HG03442 (cell line): Measurements from ENCODE around the gene NKX2-1.
"Not testable (repeated sequence)": the region's sequence is repeated elsewhere in the genome, so short reads cannot be mapped to it uniquely, and the experiment has no call there.

Source experiments
- ATAC-seq: cut with Tn5 transposase; IDR thresholded peaks from one replicate; pipeline ENCODE4 v1.9.1; 2021; ENCODE audit warnings: mild to moderate bottlenecking, moderate library complexity; ENCODE audit not compliant: unreplicated experiment

NKX2-1 gene

GRCh38 chr14:36519431-36520321 is at the start of gene NKX2-1:
TSS of gene NKX2-1 (minus strand) at chr14:36520232. CDS start at chr14:36520129, 103 bp downstream.
- ATAC-seq = no peak

DNA sequence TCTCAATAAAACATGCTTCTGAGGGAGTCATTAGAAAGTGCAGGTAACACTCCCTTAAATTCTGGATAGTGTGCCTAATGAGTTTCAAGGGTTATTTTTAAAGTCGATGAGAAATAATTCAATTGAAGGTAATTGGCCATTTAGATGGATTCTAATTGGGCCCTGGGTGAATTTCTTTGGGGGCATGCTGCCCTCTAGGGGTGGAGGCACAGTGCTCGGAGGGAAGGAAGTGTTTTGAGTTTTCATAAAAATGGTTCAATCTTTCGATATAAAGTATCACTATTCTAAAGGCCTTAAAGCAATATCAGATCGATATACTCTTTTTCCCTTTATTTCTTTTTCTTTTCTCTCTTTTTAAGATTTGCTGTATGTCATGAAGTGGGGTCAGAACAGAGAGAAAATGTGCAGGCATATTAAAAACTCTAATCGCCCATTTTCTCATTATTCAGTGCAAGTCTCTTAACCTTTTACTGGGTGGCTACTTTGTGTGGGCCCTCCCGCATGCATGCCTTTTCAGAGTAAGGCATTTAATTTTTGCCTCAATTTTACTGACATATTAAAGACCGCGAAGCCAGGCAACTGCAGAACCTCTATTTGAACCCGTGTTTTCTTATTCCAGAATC is 36.9 kb upstream of the NKX2-1 start:
- ATAC-seq = no peak

GRCh38 chr14:36555998-36556743 is 36.1 kb upstream of the NKX2-1 start:
- ATAC-seq = no peak

- peak; percentile 72 for ATAC-seq
These were observed 33.7 kb upstream of the NKX2-1 start for GRCh38 chr14:36553656-36554260.

GRCh38 chr14:36550899-36551298 is 30.9 kb upstream of the NKX2-1 start:
- no peak for ATAC-seq

GRCh38 chr14:36544280-36544679 is 24.2 kb upstream of the NKX2-1 start:
- ATAC-seq = not testable (repeated sequence)

- ATAC-seq = no peak
These were observed 18.0 kb upstream of the NKX2-1 start for GRCh38 chr14:36538051-36538450.

GRCh38 chr14:36529062-36529461 is 9.0 kb upstream of the NKX2-1 start:
- no peak for ATAC-seq

GRCh38 chr14:36525746-36526099 is 5.7 kb upstream of the NKX2-1 start:
- no peak for ATAC-seq

DNA sequence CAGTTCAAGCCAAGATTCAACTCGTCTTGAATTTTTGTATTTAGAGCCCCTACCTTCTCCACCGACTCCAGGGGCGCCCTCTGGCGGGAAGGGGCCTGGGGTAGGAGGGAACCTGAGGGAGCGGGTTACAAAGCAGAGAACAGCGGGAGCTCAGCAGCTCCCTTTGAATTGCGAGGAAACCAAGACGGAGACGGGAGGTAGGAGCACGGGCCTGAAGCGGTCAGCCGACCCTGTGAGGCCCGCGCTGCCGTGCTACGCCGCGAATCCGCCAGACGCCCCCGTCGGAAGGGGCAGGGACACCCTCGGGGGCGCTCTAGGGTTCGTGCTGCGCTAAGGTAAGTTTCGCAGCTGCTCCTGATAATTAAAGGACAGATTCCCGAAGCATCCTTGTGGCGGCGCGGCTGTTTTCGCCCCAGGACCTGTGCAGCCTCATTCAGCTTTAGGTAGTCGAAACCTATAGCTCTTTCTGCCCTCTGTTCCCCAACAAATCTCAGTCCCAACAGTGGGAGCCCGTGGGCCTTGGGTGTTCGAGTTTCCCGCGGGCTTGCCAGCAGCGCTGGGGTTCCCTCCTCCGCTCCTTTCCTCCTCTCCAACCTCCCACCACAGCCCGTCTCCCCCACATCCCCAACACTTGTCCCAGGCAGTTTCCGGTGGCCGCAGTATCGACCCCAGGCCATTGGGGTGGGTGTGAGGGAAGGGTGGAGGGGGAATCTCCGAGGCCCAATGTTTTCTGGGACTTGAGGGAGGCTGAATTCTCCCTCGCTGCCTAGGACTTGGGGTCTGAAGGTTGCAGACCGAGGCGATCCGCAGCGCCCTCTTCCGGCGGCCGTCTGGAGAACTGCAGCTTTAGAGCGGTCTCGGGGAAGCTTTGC is 5.1 kb upstream of the NKX2-1 start:
- no peak for ATAC-seq

- ATAC-seq = no peak
These were observed 4.3 kb upstream of the NKX2-1 start for GRCh38 chr14:36524220-36524837.

DNA sequence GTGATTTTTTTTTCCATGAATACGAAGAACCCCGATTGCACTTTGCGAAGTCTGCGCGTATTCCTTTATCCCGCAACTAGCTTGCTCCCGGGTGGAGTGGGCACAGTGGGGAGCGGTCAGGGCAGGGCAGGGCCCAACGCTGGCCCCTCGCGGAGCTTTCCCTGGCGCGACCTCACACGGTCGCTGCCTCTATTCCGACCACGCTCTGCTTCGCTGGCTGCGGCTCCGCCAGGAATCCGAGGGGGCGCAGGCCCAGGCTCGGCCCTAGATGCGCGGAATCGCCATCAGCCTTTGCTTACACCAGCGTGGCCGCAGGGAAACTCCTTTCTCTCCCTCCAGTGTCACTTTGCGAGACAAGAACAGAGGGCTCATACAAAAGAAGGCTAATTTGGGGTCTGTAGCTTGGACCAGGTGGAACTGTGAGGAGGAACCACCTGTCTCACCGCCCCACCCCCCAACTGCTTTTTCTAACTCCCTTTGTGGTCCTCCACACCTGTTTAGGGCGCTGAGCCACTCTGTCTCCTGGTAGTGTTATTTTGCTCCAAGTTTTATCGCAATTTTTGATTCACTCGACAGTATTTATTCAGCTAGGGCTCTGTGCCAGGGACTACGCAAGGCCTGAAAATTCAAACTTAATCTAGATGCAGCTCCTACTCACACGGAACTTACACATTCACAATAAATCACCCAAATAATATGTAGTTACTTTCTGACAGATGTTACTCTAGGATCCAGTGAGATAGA is 3.1 kb upstream of the NKX2-1 start:
- no peak for ATAC-seq

GRCh38 chr14:36522347-36522971 is 2.4 kb upstream of the NKX2-1 start:
- ATAC-seq = no peak

DNA sequence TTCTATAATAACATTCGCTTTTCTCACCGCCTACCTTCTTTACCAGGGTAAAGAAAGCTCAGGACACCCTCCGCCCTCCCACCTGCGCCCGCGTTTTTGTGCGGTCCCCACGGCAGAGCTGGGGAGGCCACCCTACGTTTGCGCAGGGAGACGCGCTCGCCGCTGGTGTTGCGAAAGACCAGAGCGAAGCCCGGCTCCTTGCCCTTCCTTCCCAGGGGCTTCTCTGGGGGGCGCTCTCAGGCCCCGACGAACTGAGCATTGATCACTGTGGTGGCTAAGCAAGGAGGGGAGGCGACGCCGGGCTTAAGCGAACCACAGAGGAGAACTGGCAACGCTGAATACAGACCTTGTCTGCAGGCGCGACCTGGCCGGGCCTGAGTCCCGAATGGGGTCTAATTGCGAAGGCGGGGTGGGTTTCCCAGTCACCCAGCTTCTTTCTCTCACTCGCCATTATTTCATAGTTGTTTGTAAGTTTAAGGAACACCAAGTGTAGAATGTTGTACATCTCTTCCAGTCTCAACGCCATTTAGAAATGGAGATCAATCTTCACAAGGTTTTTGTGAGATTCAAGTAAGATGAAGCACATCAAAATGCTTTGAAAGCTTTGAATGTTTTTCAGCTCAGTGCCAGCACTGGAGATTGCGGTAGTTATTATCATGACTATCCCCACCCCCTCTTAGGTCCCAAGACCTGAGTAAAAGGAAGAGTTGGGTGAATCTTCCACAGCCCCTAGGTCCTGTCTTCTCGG is 1.7 kb upstream of the NKX2-1 start:
- no peak for ATAC-seq

DNA sequence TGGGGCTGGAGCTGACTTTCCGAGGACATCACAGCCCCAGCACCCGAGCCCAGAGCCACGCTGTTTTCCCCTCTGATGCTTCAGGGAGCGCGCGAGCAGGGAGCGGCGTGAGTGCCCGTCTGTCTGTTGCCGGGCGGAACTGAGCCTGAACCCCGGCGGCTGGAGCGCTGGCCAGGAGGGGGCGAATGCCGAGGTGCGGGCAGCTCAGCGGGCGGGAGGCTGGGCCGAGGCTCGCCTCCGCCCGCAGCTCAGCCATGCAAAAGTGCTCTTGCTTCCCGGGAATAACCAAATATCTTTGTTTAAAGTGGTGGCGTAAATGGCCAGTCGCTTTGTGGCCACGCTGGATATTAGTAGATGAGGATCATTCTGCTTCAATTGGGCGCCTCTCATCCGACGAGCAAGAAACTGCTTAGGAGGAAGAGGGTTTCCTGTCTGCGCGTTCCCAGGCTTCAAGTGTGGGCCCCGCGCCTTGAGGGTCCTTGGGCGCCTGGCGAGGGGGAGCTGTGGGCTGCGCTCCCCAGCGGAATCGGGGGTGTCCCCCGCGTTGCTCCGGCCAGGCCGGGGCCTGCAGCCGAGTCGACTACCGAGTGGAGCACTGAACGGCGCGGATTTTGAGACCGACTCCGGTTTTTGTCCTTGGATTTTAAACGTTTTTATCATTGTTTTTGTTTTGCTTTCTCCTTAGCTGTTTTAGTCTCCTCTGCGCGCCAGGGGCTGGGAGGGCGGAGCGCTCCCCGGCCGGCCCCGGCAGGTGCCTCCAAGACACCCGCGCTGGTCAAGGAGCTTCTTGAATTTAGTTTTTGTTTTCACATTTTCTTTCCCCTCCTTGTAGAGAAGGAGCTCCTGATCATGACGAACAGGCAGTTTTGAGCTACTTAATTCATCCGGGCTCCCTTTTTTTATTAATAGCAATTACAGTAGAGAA is 831 bp upstream of the NKX2-1 start:
- no peak for ATAC-seq

- no peak for ATAC-seq
These were observed 1.2 kb downstream of the NKX2-1 start for GRCh38 chr14:36518586-36519430.
